Measurements from ENCODE around the gene PISD.
"Not testable (repeated sequence)": the region's sequence is repeated elsewhere in the genome, so short reads cannot be mapped to it uniquely, and the experiment has no call there.

Gene PISD

DNA sequence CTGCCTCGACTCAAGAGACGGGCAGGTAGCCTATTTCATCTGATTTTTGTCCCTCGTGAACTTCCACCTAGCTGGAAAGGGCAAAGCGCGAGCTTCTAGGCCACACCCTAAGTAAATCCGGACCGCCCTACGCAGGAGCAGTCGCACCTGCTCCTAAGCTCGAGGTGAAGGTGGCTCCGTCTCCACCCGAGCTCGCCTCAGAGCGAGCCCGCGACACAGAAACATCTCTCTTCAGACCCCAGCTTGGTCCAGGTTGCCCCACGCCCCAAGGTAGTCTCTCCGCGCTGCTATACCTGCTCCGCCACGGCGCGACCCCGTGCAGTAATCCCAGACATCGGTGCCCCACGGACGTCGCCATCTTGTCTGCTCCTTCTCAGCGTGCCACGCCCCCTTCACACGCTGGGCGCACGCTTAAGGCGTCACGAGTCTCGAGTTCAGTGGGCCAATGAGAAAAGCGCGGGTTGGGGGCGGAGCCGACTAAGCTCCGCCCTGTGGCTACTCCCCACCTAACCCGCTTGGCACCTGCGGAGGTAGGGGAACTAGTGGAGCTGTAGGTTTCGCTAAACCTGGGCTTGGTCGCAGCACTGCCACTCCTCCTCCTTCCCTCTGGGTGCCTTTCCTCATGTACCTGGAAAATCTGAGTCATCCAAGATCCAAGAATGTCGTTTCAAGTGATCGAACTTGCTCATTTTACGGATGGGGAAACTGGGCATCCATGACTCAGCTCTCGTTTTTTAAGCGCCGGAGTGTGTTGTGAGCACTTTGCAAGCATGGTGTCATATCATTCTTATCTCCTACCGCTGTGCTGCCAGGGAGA, at the start of gene PISD:
Gene PISD (minus strand): TSS at position 365 of the 817 bp plus-strand sequence. CDS start 7 bp downstream, at position 358.
- Histone ChIP-seq H3K4me3 (ENCODE audit: low read depth in 1 of 2, low read length in 2 of 2) (peak within 1 kb of the TSS; percentile 96 to 100), H3K27ac (ENCODE audit: low read length) (peak within 1 kb of the TSS; percentile 93), H3K36me3 (ENCODE audit: control insufficient read depth in 1 of 2, insufficient read depth in 2 of 2, low read length in 2 of 2) (no peaks in the 10 kb centered on the region), H3K4me1 (ENCODE audit: control insufficient read depth in 1 of 2, insufficient read depth in 2 of 2, low read length in 2 of 2) (peaks cover 0 to 10% of the 10 kb centered on the region in 2 donors), H3K27me3 (ENCODE audit: low read depth, low read length) (no peaks in the 10 kb centered on the region), H3K9me3 (ENCODE audit: control insufficient read depth in 1 of 2, low read length in 2 of 2) (no peaks in the 10 kb centered on the region)

DNA sequence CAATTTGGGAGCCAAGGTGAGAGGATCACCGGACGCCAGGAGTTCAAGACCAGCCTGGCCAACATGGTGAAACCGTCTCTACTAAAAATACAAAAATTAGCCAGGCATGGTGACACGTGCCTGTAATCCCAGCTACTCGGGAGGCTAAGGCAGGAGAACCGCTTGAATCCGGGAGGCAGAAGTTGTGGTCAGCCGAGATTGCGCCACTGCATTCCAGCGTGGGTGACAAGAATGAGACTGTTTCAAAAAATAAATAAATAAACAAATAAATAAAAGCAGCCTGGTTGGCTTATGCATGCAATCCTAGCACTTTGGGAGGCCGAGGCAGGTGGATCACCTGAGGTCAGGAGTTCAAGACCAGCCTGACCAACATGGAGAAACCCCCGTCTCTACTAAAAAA, 49.2 kb upstream of the PISD start:
- H3K27ac ChIP-seq (ENCODE audit: low read length); H3K4me1 ChIP-seq (ENCODE audit: control insufficient read depth in 1 of 2, insufficient read depth in 2 of 2, low read length in 2 of 2); H3K27me3 ChIP-seq (ENCODE audit: low read depth, low read length); H3K9me3 ChIP-seq (ENCODE audit: control insufficient read depth in 1 of 2, low read length in 2 of 2); H3K4me3 ChIP-seq (ENCODE audit: low read depth in 1 of 2, low read length in 2 of 2): not testable (repeated sequence)
- H3K36me3 ChIP-seq (ENCODE audit: control insufficient read depth in 1 of 2, insufficient read depth in 2 of 2, low read length in 2 of 2), result peaks cover 39 to 51% of the 10 kb centered on the region in 2 donors

DNA sequence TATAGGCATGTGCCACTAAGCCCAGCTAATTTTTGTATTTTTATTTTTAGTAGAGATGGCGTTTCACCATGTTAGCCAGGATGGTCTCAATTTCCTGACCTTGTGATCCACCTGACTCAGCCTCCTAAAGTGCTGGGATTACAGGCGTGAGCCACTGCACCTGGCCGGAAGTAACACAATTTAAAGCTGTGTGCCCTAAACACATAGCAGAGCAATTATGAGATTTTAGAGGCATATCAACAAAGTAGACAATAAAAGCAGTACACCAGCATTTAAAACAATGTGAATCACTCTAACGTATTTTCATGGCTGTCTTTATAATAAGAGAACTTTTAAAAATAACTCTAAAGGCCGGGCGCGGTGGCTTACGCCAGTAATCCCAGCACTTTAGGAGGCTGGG, 45.5 kb upstream of the PISD start:
- Histone ChIP-seq H3K4me3 (ENCODE audit: low read depth in 1 of 2, low read length in 2 of 2) (no peak overlapping the region), H3K27ac (ENCODE audit: low read length) (no peak overlapping the region), H3K27me3 (ENCODE audit: low read depth, low read length) (no peaks in the 10 kb centered on the region), H3K9me3 (ENCODE audit: control insufficient read depth in 1 of 2, low read length in 2 of 2) (no peaks in the 10 kb centered on the region), H3K36me3 (ENCODE audit: control insufficient read depth in 1 of 2, insufficient read depth in 2 of 2, low read length in 2 of 2) (peaks cover 24 to 39% of the 10 kb centered on the region in 2 donors), H3K4me1 (ENCODE audit: control insufficient read depth in 1 of 2, insufficient read depth in 2 of 2, low read length in 2 of 2) (no peaks in the 10 kb centered on the region)

DNA sequence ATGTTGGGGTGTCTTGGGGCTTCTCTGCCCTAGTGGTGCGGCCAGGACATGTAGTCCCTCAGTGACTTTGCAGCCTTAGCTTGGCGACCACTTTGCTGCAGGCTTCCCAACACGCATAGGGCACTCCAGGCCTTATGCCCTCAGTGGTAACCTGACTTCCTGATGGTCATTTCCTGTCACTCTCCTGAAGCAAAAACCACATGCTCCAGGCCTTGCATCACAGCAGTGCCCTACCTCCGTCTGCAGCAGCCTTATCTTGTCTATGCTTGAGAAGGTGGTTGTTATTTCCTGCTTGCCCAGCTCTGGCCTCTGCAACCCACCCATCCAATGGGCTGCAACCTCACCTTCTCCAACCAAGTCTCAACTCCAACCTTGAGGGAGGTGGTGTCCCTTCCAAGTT, 33.4 kb upstream of the PISD start:
- Histone ChIP-seq H3K9me3 (ENCODE audit: control insufficient read depth in 1 of 2, low read length in 2 of 2) (no peaks in the 10 kb centered on the region), H3K4me1 (ENCODE audit: control insufficient read depth in 1 of 2, insufficient read depth in 2 of 2, low read length in 2 of 2) (no peaks in the 10 kb centered on the region), H3K27ac (ENCODE audit: low read length) (no peak overlapping the region), H3K36me3 (ENCODE audit: control insufficient read depth in 1 of 2, insufficient read depth in 2 of 2, low read length in 2 of 2) (peaks cover 18 to 55% of the 10 kb centered on the region in 2 donors), H3K4me3 (ENCODE audit: low read depth in 1 of 2, low read length in 2 of 2) (no peak overlapping the region), H3K27me3 (ENCODE audit: low read depth, low read length) (no peaks in the 10 kb centered on the region)

DNA sequence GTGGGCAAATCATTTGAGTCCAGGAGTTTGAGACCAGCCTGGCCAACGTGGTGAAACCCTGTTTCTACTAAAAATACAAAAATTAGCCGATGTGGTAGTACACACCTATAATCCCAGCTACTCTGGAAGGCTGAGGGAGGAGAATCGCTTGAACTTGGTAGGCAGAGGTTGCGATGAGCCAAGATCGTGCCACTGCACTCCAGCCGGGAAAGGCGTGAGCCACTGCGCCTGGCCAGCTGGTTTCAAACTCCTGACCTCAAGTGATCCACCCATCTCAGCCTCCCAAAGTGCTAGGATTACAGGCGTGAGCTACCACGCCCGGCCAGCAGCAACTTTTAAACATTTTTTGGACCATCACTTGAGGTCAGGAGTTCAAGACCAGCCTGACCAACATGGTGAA, 32.0 kb upstream of the PISD start:
- H3K4me3 ChIP-seq (ENCODE audit: low read depth in 1 of 2, low read length in 2 of 2); H3K27me3 ChIP-seq (ENCODE audit: low read depth, low read length); H3K27ac ChIP-seq (ENCODE audit: low read length); H3K4me1 ChIP-seq (ENCODE audit: control insufficient read depth in 1 of 2, insufficient read depth in 2 of 2, low read length in 2 of 2); H3K9me3 ChIP-seq (ENCODE audit: control insufficient read depth in 1 of 2, low read length in 2 of 2): not testable (repeated sequence)
- H3K36me3 ChIP-seq (ENCODE audit: control insufficient read depth in 1 of 2, insufficient read depth in 2 of 2, low read length in 2 of 2), result peaks cover 12 to 41% of the 10 kb centered on the region in 2 donors

DNA sequence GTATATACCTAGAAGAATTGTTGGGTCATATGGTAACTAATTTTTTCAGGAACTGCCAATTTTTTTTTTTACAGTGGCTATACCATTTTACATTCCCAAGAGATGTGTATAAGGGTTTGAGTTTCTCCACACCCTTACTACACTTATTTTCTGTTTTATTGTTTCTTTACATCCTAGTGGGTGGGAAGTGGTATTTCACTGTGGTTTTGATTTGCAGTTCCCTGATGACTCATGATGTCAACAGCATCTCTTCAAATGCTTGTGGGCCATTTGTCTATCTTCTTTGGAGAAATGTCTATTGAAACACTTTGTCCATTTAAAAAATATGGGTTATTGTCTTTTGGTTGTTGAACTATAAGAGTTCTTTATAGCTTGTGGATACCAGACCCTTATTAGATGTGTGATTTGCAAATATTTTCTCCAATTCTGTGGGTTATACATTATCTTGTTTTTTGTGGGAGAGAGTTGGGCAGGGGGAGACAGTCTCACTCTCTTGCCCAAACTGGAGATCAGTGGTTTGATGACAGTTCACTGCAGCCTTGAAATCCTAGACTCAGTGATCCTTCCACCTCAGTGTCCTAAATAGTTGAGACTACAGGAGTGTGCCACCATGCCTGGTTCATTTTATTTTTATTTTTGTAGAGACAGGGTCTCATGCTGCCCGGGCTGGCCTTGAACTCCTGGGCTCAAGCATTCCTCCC, 30.3 kb upstream of the PISD start:
- H3K9me3 ChIP-seq (ENCODE audit: control insufficient read depth in 1 of 2, low read length in 2 of 2), result no peaks in the 10 kb centered on the region
- no peak overlapping the region for H3K27ac ChIP-seq (ENCODE audit: low read length)
- H3K27me3 ChIP-seq (ENCODE audit: low read depth, low read length), result no peaks in the 10 kb centered on the region
- peaks cover 12 to 31% of the 10 kb centered on the region in 2 donors for H3K36me3 ChIP-seq (ENCODE audit: control insufficient read depth in 1 of 2, insufficient read depth in 2 of 2, low read length in 2 of 2)
- H3K4me3 ChIP-seq (ENCODE audit: low read depth in 1 of 2, low read length in 2 of 2), result no peak overlapping the region
- H3K4me1 ChIP-seq (ENCODE audit: control insufficient read depth in 1 of 2, insufficient read depth in 2 of 2, low read length in 2 of 2), result no peaks in the 10 kb centered on the region

DNA sequence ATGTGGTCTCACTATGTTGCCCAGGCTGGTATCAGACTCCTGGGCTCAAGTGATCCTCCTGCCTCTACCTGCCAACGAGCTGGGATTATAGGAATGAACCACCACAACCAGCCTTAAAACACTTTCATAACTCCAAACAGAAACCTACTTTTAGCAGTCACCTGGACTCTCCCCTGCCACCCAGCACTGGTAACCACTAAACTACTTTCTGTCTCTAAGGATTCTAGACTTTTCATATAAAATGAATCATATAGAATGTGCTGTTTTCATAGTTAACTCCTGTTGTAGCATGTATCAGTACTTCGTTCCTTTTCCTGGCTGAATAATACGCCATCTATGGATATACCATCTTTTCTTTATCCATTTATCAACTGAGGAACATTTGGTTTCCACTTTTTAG, 29.4 kb upstream of the PISD start:
- Histone ChIP-seq H3K27me3 (ENCODE audit: low read depth, low read length) (no peaks in the 10 kb centered on the region), H3K36me3 (ENCODE audit: control insufficient read depth in 1 of 2, insufficient read depth in 2 of 2, low read length in 2 of 2) (peaks cover 16 to 31% of the 10 kb centered on the region in 2 donors), H3K9me3 (ENCODE audit: control insufficient read depth in 1 of 2, low read length in 2 of 2) (no peaks in the 10 kb centered on the region), H3K4me3 (ENCODE audit: low read depth in 1 of 2, low read length in 2 of 2) (no peak overlapping the region), H3K27ac (ENCODE audit: low read length) (no peak overlapping the region), H3K4me1 (ENCODE audit: control insufficient read depth in 1 of 2, insufficient read depth in 2 of 2, low read length in 2 of 2) (no peaks in the 10 kb centered on the region)

DNA sequence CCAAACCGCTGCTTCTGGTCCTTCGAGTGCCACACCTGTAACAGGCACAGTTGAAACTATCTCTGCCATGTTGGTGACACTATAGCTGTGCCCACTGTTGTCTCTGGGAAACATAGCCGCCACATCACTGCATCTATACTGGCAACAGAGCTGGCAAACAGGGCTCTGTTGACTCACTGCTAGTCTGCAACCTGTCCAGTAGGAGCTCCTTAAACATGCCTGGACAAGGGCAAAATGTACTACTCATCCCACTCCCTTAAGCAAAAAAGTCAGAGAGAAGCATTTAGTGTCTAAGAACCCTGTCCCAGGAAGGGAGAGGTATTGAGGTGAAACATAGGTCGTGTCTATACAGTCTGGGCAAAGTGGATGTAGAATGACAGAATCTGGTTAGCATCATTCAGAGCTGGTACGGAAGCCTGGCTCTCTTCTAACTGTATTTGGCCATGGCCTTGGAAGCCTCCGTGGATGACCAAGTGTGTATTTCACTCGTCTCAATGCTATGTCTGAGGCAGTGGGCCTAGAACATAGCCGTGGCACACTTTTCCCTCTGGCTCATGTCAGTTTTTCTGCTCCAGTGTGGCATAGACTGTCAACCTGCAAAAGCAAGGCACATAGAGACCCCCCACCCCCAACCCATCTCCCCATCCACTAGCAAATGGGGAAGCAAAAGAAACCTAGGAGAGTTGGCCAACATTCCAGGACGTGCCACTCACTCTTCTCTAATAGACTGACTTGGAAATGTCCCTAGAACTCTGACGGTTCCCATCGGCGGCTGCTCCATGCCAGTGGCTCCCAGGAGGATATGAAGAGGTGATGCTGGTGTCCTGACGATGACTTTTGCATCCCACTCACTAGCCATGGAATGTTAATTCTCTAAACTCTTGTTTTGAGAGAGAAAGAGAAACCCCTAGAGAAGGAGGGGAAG, 21.4 kb upstream of the PISD start:
- Histone ChIP-seq H3K36me3 (ENCODE audit: control insufficient read depth in 1 of 2, insufficient read depth in 2 of 2, low read length in 2 of 2) (peaks cover 24 to 33% of the 10 kb centered on the region in 2 donors), H3K27me3 (ENCODE audit: low read depth, low read length) (no peaks in the 10 kb centered on the region), H3K4me1 (ENCODE audit: control insufficient read depth in 1 of 2, insufficient read depth in 2 of 2, low read length in 2 of 2) (peaks cover 0 to 7% of the 10 kb centered on the region in 2 donors), H3K27ac (ENCODE audit: low read length) (no peak overlapping the region), H3K4me3 (ENCODE audit: low read depth in 1 of 2, low read length in 2 of 2) (no peak overlapping the region), H3K9me3 (ENCODE audit: control insufficient read depth in 1 of 2, low read length in 2 of 2) (no peaks in the 10 kb centered on the region)

DNA sequence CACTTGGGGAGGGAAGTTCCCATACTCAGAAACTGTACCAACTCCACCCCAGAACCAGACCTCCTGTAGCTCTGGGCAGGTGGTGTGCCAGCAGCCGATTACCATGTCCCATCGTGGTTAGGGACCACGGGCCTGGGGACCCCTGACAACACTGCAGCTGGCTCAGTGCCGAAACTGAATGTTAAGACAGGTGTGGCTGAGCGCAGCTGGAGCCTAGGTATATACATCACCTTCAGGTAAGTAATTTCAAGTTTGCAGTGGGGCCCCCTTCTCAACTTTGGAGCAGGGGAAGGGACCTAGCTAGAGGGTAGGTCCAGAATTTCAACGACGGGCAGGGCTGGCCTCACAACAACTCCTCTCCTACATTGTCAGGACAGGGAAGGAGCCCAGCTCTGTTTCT, 20.7 kb upstream of the PISD start:
- Histone ChIP-seq H3K36me3 (ENCODE audit: control insufficient read depth in 1 of 2, insufficient read depth in 2 of 2, low read length in 2 of 2) (peaks cover 24 to 33% of the 10 kb centered on the region in 2 donors), H3K4me1 (ENCODE audit: control insufficient read depth in 1 of 2, insufficient read depth in 2 of 2, low read length in 2 of 2) (peaks cover 0 to 7% of the 10 kb centered on the region in 2 donors), H3K27ac (ENCODE audit: low read length) (no peak overlapping the region), H3K4me3 (ENCODE audit: low read depth in 1 of 2, low read length in 2 of 2) (no peak overlapping the region), H3K27me3 (ENCODE audit: low read depth, low read length) (no peaks in the 10 kb centered on the region), H3K9me3 (ENCODE audit: control insufficient read depth in 1 of 2, low read length in 2 of 2) (no peaks in the 10 kb centered on the region)

DNA sequence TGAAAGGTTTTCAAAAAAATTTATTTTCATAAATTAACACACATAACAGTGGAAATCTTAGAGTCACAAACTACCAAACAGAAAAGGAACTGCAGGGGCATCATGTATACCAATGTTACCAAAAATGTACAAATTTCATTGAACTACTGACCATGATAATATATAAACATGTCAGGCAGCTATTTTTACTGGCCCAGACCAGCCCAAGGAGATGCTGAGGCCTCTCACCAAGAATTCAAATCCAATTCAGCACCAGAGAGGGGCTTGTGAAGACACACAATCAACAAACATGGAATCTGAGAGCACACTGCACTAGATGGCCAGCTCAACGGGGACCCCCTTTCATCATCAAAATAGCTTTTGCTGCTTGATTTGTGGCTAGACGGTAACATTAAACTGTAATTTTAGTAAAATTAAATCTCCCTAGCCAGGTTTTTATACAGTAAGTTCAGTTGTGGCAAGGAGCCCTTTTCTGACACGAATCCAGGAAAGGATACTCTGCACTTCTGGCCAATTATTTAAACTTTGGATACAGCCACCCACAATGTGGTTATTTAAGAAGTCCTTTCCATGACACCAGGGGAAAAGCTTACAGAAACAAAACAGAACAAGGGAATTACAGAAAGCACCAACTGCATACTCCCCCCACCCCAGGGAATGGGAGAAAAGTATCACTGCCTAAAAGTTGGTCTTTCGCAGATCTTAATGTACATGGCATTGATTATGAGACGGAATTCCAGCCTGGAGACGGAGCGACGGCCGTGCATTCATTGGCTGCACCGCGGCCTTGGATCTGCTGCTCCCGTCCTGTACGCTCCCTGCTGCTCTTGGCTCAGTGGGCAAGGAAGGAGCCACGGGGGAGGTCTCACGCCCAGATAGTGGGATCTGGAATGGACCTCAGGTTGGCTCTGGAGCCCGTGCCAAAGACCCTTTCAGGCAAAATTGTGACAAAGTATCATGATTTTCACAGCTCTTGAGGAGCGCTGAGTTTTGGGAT, 19.6 kb upstream of the PISD start:
- Histone ChIP-seq H3K4me3 (ENCODE audit: low read depth in 1 of 2, low read length in 2 of 2) (no peak overlapping the region), H3K9me3 (ENCODE audit: control insufficient read depth in 1 of 2, low read length in 2 of 2) (no peaks in the 10 kb centered on the region), H3K4me1 (ENCODE audit: control insufficient read depth in 1 of 2, insufficient read depth in 2 of 2, low read length in 2 of 2) (peaks cover 0 to 7% of the 10 kb centered on the region in 2 donors), H3K27me3 (ENCODE audit: low read depth, low read length) (no peaks in the 10 kb centered on the region), H3K36me3 (ENCODE audit: control insufficient read depth in 1 of 2, insufficient read depth in 2 of 2, low read length in 2 of 2) (peaks cover 22 to 30% of the 10 kb centered on the region in 2 donors), H3K27ac (ENCODE audit: low read length) (peak overlapping the region; percentile 12)

Data from muscle layer of duodenum (tissue), 2 donors.